ENCODE data around the gene PCDHB2.
"Not testable (repeated sequence)": the region's sequence is repeated elsewhere in the genome, so short reads cannot be mapped to it uniquely, and the experiment has no call there.

The PCDHB2 gene

DNA sequence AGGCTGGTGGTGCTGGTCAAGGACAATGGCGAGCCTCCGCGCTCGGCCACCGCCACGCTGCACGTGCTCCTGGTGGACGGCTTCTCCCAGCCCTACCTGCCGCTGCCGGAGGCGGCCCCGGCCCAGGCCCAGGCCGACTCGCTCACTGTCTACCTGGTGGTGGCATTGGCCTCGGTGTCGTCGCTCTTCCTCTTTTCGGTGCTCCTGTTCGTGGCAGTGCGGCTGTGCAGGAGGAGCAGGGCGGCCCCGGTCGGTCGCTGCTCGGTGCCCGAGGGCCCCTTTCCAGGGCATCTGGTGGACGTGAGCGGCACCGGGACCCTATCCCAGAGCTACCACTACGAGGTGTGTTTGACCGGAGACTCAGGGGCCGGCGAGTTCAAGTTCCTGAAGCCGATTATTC lies 42.9 kb downstream of the PCDHB2 start:
- not testable (repeated sequence) for DNase-seq

All from NCI-H1092 treated with DMSO at 0.1 percent for 48 hours (cell line).